HG03097 (cell line): ENCODE measurements around the gene SLC39A13.
A peak's percentile ranks its signal among the peaks of the same experiment; 100 is the strongest.

Source experiments
- ATAC-seq: cut with Tn5 transposase; IDR thresholded peaks from one replicate; pipeline ENCODE4 v1.9.1; 2021; ENCODE audit not compliant: unreplicated experiment, low FRiP score

Gene SLC39A13

DNA sequence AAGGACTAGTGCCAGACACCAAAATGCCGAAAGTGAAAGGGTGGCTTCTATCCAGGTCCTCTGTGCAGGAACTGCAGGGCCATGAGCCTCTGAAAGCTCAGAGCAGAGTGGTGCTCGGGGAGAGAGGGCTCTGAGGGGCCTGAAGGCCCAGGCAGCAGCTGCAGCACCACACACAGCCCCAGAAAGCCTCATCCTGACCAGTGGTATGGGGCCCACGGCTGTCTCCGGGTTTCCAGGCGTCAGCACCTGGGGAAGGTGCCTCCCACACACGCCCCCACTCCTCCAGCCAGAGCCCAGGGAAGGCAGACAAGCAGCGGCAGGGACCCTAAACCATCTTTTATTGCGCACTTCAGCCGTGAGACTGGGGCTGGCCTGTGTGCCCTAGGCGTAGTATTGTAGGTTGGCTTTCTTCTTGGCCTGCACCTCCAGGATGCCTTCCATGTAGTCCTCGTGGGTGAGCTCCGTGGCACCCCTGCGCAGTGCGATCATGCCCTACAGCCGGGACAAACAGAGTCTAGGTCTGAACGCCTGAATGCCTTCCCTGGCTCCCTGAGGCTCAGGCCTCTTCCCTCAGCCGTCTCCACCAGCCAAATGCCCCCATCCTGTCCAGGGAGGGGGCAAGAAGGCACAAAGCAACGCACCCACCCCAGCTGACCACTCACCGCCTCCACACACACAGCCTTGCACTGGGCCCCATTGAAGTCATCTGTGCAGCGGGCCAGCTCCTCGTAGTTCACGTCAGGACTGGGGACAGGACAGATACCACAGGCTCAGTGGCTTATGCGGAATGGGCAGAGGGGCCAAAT, 10.3 kb downstream of the SLC39A13 start:
- ATAC-seq = no peak

- no peak for ATAC-seq
Measured at GRCh38 chr11:47425611-47426010, 17.2 kb downstream of the SLC39A13 start.

GRCh38 chr11:47426062-47426956, 17.9 kb downstream of the SLC39A13 start, which contains the start of gene PSMC3:
TSS of gene PSMC3 (minus strand) at chr11:47426439. CDS start at chr11:47426279, 160 bp downstream.
- ATAC-seq = peak; percentile 83

DNA sequence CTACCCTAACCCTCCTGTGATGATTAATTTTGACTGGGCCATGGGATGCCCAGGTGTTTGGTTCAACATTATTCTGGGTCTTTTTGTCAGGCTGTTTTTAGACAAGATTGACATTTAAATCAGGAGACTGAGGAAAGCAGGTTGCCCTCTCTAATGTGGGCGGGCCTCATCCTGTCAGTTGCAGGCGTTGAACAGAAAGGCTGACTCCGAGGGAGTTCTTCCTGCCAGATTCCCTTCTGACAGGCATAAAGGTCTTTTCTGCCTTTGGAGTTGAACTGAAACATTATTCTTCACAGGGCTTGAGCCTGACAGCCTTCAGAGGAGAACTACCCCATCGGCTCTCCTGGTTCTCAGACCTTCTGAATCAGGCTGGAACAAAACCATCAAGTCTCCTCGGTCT, 22.1 kb downstream of the SLC39A13 start:
- no peak for ATAC-seq

- ATAC-seq = no peak
Measured at GRCh38 chr11:47431356-47432083, 23.1 kb downstream of the SLC39A13 start.

DNA sequence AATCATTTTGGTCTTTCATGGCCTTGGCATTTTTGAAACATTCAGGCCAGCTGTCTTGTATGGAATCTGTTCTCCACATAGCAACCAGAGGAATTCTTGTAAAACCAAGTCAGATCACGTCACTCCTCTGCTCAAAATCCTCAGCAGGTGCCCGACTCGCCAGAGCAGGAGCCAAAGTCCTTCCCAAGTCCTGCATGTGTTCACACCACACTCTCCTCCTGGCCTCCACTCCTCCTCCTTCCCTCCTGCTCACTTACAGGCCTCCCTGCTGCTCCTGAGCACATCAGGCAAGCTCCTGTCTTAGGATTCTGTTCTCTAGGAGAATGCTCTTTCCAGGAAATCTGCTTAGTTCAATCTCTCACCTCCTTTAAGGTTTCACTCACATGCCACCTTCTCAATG, 24.8 kb downstream of the SLC39A13 start:
- ATAC-seq = no peak

GRCh38 chr11:47434011-47434786, 25.8 kb downstream of the SLC39A13 start:
- ATAC-seq = no peak

DNA sequence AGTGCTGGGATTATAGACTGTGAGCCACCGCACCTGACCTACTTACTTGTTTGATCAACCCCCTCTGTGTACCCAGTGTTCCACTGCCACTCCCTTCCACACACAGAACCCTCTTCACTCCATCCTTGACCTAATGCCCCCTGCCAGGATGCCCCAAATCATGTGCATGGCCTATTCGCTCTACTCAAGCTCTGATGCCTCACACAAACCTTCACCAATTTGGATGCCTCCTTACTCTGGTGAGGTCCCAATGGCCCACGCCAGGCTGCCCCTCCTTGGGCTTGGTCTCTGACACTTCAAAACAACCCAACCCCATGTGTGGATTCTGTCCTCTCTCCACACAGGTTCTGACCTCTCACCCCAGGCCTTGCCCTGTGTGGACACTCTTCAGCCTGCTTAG, 27.3 kb downstream of the SLC39A13 start:
- no peak for ATAC-seq

GRCh38 chr11:47436726-47437125, 28.3 kb downstream of the SLC39A13 start:
- no peak for ATAC-seq

GRCh38 chr11:47437218-47437745, 28.9 kb downstream of the SLC39A13 start:
- ATAC-seq = no peak

DNA sequence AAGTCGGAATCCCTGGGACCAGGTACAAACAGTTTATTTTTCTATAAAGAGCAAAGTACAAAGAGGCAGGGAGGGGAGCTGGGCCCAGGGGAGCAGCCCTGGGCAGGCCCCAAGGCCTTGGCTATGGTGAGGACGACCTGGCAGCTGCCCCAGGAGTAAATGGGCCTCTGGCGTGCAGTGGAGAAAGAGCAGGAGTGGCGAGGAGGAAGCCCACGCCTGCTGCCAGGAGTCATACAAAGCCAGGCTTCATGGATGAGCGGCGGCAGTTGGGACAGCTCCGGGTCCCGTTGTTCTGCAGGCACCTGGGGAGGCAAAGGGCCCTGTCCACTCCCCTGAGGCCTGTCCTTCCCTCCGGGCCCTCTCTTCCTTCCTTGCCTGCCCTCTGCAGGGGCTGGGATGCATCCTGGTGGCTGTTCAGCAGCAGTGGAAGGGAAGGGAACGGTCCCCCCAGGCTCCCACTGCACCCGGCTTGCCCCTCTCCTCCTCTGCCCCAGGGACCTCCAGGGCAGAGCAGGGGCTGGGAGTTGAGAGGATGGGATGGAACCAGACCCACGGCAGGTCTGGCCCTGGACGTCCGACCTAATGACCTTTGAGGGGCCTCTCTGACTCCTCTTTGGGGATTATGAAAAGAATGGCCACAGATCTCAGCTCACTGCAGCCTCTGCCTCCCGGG, 29.5 kb downstream of the SLC39A13 start:
- ATAC-seq = no peak

DNA sequence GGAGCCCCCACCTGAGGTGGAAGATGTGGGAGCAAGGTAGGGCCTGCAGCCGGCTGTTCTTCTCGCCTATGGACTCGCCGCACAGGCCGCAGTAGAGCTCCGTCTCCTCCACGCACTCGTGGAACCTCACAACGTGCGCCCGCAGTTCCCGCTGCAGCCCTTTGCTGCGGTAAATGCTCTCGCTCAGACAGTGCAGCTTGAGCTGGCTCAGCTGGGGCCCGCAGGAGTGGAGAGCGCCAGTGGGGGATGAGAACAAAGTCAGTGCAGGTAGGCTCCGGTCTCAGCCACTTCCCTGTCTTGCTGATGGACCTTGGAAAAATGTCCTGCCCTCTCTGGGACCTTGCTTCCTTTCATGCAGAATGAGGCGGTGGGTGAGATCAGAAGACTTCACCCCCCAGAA, 30.3 kb downstream of the SLC39A13 start:
- no peak for ATAC-seq

DNA sequence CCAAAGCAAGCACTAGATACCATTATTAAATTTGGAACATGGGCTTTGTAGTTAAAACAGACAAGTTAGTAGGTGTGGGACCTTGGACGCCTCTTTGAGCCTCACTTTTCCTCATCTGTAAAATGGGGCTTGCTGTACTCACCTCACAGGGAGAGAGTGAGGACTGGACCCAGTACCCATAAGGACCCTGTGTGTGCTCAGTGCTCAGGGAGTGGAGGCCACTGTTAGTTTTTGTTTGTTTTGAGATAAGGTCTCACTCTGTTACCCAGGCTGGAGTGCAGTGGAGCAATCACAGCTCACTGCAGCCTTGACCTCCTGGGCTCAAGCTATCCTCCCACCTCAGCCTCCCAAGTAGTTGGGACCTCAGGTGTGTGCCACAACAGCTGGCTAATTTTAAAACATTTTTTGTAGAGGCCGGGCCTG, 31.7 kb downstream of the SLC39A13 start:
- ATAC-seq = no peak

GRCh38 chr11:47441421-47441820, 33.0 kb downstream of the SLC39A13 start:
- ATAC-seq = no peak

GRCh38 chr11:47442514-47442913, 34.1 kb downstream of the SLC39A13 start:
- ATAC-seq = no peak

DNA sequence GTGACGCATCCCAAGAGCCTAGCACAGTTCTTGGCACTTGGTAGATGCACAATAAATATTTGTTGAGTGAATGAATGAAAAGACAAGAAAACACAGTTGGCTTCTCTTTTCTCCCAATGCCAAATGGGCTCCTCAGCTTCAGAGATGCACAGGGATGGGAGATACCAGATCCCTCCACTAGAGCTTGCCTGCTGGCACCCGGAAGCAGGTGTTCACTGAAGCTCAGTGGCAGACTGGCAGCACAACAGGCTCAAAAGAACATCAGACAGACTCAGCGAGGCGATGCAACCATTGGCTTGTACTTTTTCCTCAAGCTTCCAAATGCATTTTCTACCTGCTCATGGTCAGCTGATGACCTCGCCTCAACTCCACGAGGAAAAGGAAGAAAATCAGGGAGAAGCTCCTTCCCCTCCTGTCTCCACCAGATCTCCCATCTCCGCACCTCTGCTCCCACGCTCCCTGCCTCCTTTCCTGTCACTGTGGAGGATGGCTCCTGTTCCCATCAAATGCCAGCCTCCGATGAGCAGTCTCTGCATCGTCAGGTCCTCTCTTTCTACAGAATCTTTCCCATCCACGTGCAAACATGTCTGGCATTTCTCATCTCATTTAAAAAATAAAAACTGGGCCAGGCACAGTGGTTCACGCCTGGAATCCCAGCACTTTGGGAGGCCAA, 34.8 kb downstream of the SLC39A13 start:
- ATAC-seq = no peak

- no peak for ATAC-seq
Measured at GRCh38 chr11:47443817-47444216, 35.4 kb downstream of the SLC39A13 start.

DNA sequence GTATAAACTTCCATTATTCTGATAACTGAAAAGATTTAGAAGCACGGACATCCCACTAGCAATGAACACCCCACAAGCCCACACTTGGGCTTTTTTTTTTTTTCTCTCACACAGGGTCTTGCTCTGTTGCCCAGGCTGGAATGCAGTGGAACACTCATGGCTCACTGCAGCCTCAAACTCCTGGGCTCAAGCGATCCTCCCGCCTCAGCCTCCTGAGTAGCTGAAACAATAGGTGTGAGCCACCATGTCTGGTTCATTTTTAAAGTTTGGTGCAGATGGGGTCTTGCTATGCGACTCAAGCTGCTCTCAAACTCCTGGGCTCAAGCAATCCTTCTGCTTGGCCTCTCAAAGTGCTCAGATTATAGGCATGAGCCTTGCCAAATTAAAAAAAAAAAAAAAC, 37.5 kb downstream of the SLC39A13 start:
- ATAC-seq = no peak

- no peak for ATAC-seq
Measured at GRCh38 chr11:47446833-47447232, 38.4 kb downstream of the SLC39A13 start.
